Ovary (tissue), 3 donors: ENCODE results near the gene DLAT.

Experiments
- CTCF ChIP-seq, 3 donors: fragments of 450-650 bp in 2 of 3; fragments of 200-600 bp in 1 of 3; IDR thresholded peaks; one replicate each; pipeline versions ENCODE4 v1.5.1 to v1.8.0; 2016 to 2022; ENCODE audit warnings: antibody characterized with exemption in 3 of 3, mild to moderate bottlenecking in 1 of 3
- EP300 ChIP-seq: sonication (generic); formaldehyde crosslinking; IDR thresholded peaks from one replicate; pipeline ENCODE4 v1.6.1; 2017; ENCODE audit warnings: antibody characterized with exemption
- POLR2A ChIP-seq: fragments of 450-650 bp; IDR thresholded peaks from one replicate; pipeline ENCODE4 v1.6.1; 2017; ENCODE audit warnings: antibody characterized with exemption, mild to moderate bottlenecking, moderate library complexity
- donor health status: DM: no; HTN: no; CAD: no.

- no peak for TF ChIP-seq POLR2A
- TF ChIP-seq CTCF (IDR thresholded peaks at IDR 0.05) = no peak
- no peak for TF ChIP-seq EP300
Measured at GRCh38 chr11:112058103-112058502, 32.9 kb downstream of the DLAT start.
